ENCODE results near the gene DBH.

DBH gene

GRCh38 chr9:133681658-133682306 lies 45.6 kb downstream of the DBH start:
- DNase-seq (ENCODE audit: low read depth): no peak
- no peak overlapping the region for H3K4me3 ChIP-seq (ENCODE audit: low read depth, low read length)
- TF ChIP-seq CTCF (IDR thresholded peaks at IDR 0.05; ENCODE audit: control insufficient read depth, extremely low read depth, insufficient read depth): no peak

GRCh38 chr9:133682818-133683585 lies 46.8 kb downstream of the DBH start:
- no peak for TF ChIP-seq CTCF (IDR thresholded peaks at IDR 0.05; ENCODE audit: control insufficient read depth, extremely low read depth, insufficient read depth)
- no peak for DNase-seq (ENCODE audit: low read depth)
- H3K4me3 ChIP-seq (ENCODE audit: low read depth, low read length): no peak overlapping the region

- TF ChIP-seq CTCF (IDR thresholded peaks at IDR 0.05; ENCODE audit: control insufficient read depth, extremely low read depth, insufficient read depth): no peak
- DNase-seq (ENCODE audit: low read depth): no peak
- H3K4me3 ChIP-seq (ENCODE audit: low read depth, low read length): no peak overlapping the region
These were observed 47.5 kb downstream of the DBH start for GRCh38 chr9:133683586-133684120.

GRCh38 chr9:133684121-133684935 lies 48.2 kb downstream of the DBH start:
- TF ChIP-seq CTCF (IDR thresholded peaks at IDR 0.05; ENCODE audit: control insufficient read depth, extremely low read depth, insufficient read depth): no peak
- no peak overlapping the region for H3K4me3 ChIP-seq (ENCODE audit: low read depth, low read length)
- DNase-seq (ENCODE audit: low read depth): no peak

GRCh38 chr9:133684936-133685361 lies 48.8 kb downstream of the DBH start:
- no peak for TF ChIP-seq CTCF (IDR thresholded peaks at IDR 0.05; ENCODE audit: control insufficient read depth, extremely low read depth, insufficient read depth)
- no peak overlapping the region for H3K4me3 ChIP-seq (ENCODE audit: low read depth, low read length)
- no peak for DNase-seq (ENCODE audit: low read depth)

GRCh38 chr9:133685653-133686609 lies 49.8 kb downstream of the DBH start:
- TF ChIP-seq CTCF (IDR thresholded peaks at IDR 0.05; ENCODE audit: control insufficient read depth, extremely low read depth, insufficient read depth): no peak
- H3K4me3 ChIP-seq (ENCODE audit: low read depth, low read length): no peak overlapping the region
- DNase-seq (ENCODE audit: low read depth): no peak
